Neural cell (in vitro differentiated cells): ENCODE measurements around the gene GBP5. TPM values are rescaled to one million over a fixed set of nuclear protein-coding genes. Genes with fewer than 3 reads are reported as not detected.

Experiments
- H2AFZ ChIP-seq: fragments of 200-600, 300-800 bp; sonication (generic), shearing (Covaris generic); 2 replicates; pipeline ENCODE4 v1.6.0; 2014; ENCODE audit warnings: low read depth, mild to moderate bottlenecking, antibody characterized with exemption, low read length, moderate library complexity
- H3F3A ChIP-seq: fragments of 200-600 bp; shearing (Covaris generic); 2 replicates; pipeline ENCODE4 v1.6.1; 2016; ENCODE audit warnings: mild to moderate bottlenecking, moderate library complexity, mixed read lengths, antibody characterized with exemption, low read length; ENCODE audit not compliant: insufficient read depth, poor library complexity, severe bottlenecking
- H3K27ac ChIP-seq: fragments of 200-600, 300-800 bp; sonication (generic), shearing (Covaris generic); 2 replicates; pipeline ENCODE4 v1.5.1; 2014; ENCODE audit warnings: mild to moderate bottlenecking, low read length, moderate library complexity
- H3K27me3 ChIP-seq: fragments of 300-800, 200-600 bp; sonication (generic), shearing (Covaris generic); 2 replicates; pipeline ENCODE4 v1.6.0; 2014; ENCODE audit warnings: mild to moderate bottlenecking, low read depth, low read length, moderate library complexity; ENCODE audit not compliant: insufficient read depth
- H3K36me3 ChIP-seq: fragments of 300-800, 200-600 bp; sonication (generic), shearing (Covaris generic); 2 replicates; pipeline ENCODE4 v1.5.1; 2014; ENCODE audit warnings: mild to moderate bottlenecking, antibody characterized with exemption, low read length, moderate library complexity; ENCODE audit not compliant: insufficient read depth
- H3K4me2 ChIP-seq: fragments of 300-800, 200-600 bp; sonication (generic), shearing (Covaris generic); 2 replicates; pipeline ENCODE4 v1.6.0; 2014; ENCODE audit warnings: mild to moderate bottlenecking, low read length
- H3K4me3 ChIP-seq: fragments of 300-800, 200-600 bp; sonication (generic), shearing (Covaris generic); 2 replicates; pipeline ENCODE4 v1.5.1; 2014; ENCODE audit warnings: mild to moderate bottlenecking, low read length, moderate library complexity
- H3K79me2 ChIP-seq: fragments of 200-600 bp; shearing (Covaris generic); replicated peaks from 2 replicates; pipeline ENCODE4 v1.6.0; 2014; ENCODE audit warnings: mild to moderate bottlenecking, low read length, moderate library complexity; ENCODE audit not compliant: insufficient read depth
- H3K9ac ChIP-seq: fragments of 300-800, 200-600 bp; sonication (generic), shearing (Covaris generic); 2 replicates; pipeline ENCODE4 v1.6.1; 2016; ENCODE audit warnings: mild to moderate bottlenecking, low read length, mixed read lengths
- H3K9me2 ChIP-seq: fragments of 200-600 bp; shearing (Covaris generic); 2 replicates; pipeline ENCODE4 v1.6.1; 2016; ENCODE audit warnings: mild to moderate bottlenecking, low read length, mixed read lengths; ENCODE audit not compliant: insufficient read depth
- H3K9me3 ChIP-seq: fragments of 200-600, 300-800 bp; sonication (generic), shearing (Covaris generic); 2 replicates; pipeline ENCODE4 v1.6.1; 2016; ENCODE audit warnings: mild to moderate bottlenecking, mixed run types, low read length, moderate library complexity, mixed read lengths
- H4K20me1 ChIP-seq: fragments of 200-600 bp; shearing (Covaris generic); 2 replicates; pipeline ENCODE4 v1.6.1; 2016; ENCODE audit warnings: mild to moderate bottlenecking, mixed run types; ENCODE audit not compliant: insufficient read depth
- EP300 ChIP-seq: fragments of 450-650 bp; conservative IDR thresholded peaks from 2 replicates; pipeline ENCODE4 v1.6.1; 2014; ENCODE audit warnings: antibody characterized with exemption, mild to moderate bottlenecking, moderate library complexity; ENCODE audit not compliant: poor library complexity, severe bottlenecking
- EZH2 ChIP-seq: fragments of 200-600, 300-800 bp; shearing (Covaris generic), sonication (generic); IDR thresholded peaks from 2 replicates; pipeline ENCODE4 v1.6.1; 2014; ENCODE audit warnings: antibody characterized with exemption, low read length, borderline replicate concordance, mild to moderate bottlenecking; ENCODE audit not compliant: insufficient read depth, poor library complexity, severe bottlenecking
- MXI1 ChIP-seq: fragments of 450-650 bp; conservative IDR thresholded peaks from 2 replicates; pipeline ENCODE4 v1.6.1; 2014; ENCODE audit warnings: antibody characterized with exemption, mild to moderate bottlenecking; ENCODE audit not compliant: poor library complexity, severe bottlenecking
- POLR2AphosphoS5 ChIP-seq: IDR thresholded peaks from 2 replicates; pipeline ENCODE4 v1.6.1; 2012
- RAD21 ChIP-seq: fragments of 450-650 bp; conservative IDR thresholded peaks from 2 replicates; pipeline ENCODE4 v1.6.1; 2014; ENCODE audit warnings: antibody characterized with exemption, mild to moderate bottlenecking, moderate library complexity
- SMC3 ChIP-seq: fragments of 450-650 bp; conservative IDR thresholded peaks from 2 replicates; pipeline ENCODE4 v1.6.1; 2014; ENCODE audit warnings: antibody characterized with exemption, mild to moderate bottlenecking, moderate library complexity; ENCODE audit not compliant: poor library complexity
- TAF1 ChIP-seq: IDR thresholded peaks from 2 replicates; pipeline ENCODE4 v1.6.1; 2012; ENCODE audit warnings: low read depth
- polyA plus RNA-seq: library from polyadenylated mRNA; depleted of rRNA; stranded (reverse); fragments of >200 nt; gene quantifications from 2 replicates; pipeline ENCODE4 v1.2.3, GENCODE V29; 2014
- TF ChIP-seq, protein P1 (sequence below): fragments of 450-650 bp; IDR thresholded peaks from 2 replicates; pipeline ENCODE4 v1.5.1; 2014; ENCODE audit warnings: antibody characterized with exemption, mild to moderate bottlenecking, moderate library complexity; ENCODE audit not compliant: poor library complexity, severe bottlenecking
- TF ChIP-seq, protein P2 (sequence below): IDR thresholded peaks from 2 replicates; pipeline ENCODE4 v1.6.1; 2012; ENCODE audit warnings: borderline replicate concordance

The GBP5 gene
- polyA plus RNA-seq, 1 donor from 2014 or later, result not detected

GRCh38 chr1:89309828-89310227, 37.2 kb upstream of the GBP5 start:
- H3K9me2 ChIP-seq, result no peaks in the 10 kb centered on the region
- H2AFZ ChIP-seq, result no peak overlapping the region
- H3K4me3 ChIP-seq, result no peak overlapping the region
- no peak overlapping the region for H3K27ac ChIP-seq
- no peak overlapping the region for H3K9ac ChIP-seq
- no peak for TF ChIP-seq TAF1
- no peak for TF ChIP-seq EZH2
- TF ChIP-seq, protein P1, sequence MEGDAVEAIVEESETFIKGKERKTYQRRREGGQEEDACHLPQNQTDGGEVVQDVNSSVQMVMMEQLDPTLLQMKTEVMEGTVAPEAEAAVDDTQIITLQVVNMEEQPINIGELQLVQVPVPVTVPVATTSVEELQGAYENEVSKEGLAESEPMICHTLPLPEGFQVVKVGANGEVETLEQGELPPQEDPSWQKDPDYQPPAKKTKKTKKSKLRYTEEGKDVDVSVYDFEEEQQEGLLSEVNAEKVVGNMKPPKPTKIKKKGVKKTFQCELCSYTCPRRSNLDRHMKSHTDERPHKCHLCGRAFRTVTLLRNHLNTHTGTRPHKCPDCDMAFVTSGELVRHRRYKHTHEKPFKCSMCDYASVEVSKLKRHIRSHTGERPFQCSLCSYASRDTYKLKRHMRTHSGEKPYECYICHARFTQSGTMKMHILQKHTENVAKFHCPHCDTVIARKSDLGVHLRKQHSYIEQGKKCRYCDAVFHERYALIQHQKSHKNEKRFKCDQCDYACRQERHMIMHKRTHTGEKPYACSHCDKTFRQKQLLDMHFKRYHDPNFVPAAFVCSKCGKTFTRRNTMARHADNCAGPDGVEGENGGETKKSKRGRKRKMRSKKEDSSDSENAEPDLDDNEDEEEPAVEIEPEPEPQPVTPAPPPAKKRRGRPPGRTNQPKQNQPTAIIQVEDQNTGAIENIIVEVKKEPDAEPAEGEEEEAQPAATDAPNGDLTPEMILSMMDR, result no peak
- no peak for TF ChIP-seq SMC3
- TF ChIP-seq, protein P2, sequence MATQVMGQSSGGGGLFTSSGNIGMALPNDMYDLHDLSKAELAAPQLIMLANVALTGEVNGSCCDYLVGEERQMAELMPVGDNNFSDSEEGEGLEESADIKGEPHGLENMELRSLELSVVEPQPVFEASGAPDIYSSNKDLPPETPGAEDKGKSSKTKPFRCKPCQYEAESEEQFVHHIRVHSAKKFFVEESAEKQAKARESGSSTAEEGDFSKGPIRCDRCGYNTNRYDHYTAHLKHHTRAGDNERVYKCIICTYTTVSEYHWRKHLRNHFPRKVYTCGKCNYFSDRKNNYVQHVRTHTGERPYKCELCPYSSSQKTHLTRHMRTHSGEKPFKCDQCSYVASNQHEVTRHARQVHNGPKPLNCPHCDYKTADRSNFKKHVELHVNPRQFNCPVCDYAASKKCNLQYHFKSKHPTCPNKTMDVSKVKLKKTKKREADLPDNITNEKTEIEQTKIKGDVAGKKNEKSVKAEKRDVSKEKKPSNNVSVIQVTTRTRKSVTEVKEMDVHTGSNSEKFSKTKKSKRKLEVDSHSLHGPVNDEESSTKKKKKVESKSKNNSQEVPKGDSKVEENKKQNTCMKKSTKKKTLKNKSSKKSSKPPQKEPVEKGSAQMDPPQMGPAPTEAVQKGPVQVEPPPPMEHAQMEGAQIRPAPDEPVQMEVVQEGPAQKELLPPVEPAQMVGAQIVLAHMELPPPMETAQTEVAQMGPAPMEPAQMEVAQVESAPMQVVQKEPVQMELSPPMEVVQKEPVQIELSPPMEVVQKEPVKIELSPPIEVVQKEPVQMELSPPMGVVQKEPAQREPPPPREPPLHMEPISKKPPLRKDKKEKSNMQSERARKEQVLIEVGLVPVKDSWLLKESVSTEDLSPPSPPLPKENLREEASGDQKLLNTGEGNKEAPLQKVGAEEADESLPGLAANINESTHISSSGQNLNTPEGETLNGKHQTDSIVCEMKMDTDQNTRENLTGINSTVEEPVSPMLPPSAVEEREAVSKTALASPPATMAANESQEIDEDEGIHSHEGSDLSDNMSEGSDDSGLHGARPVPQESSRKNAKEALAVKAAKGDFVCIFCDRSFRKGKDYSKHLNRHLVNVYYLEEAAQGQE, result no peak
- no peak for TF ChIP-seq RAD21
- no peak for TF ChIP-seq MXI1
- no peak for TF ChIP-seq EP300
- TF ChIP-seq POLR2AphosphoS5, result no peak
- H3K4me2 ChIP-seq, result no peak overlapping the region
- no peaks in the 10 kb centered on the region for H3K27me3 ChIP-seq
- no peaks in the 10 kb centered on the region for H4K20me1 ChIP-seq
- no peaks in the 10 kb centered on the region for H3K36me3 ChIP-seq
- H3K9me3 ChIP-seq, result no peaks in the 10 kb centered on the region
- no peaks in the 10 kb centered on the region for H3K79me2 ChIP-seq
- H3F3A ChIP-seq, result no peaks in the 10 kb centered on the region

DNA sequence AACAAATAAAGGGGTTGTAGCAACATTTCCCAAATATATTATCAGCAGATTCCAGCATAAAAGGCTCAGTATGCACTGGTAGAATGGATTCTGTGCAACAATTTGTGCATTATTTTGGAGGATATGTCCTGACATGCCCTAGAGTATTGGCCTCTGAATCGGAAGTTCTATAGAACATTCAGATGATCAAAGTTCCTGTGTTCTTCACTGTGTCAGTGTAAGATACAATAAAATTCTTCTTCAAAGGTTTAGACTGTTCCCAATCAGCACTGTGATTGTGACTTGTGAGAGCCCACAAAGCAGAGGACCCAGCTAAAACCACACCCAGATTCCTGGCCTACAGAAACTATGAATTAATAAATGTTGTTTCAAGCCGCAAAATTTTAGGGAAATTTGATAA, 33.6 kb upstream of the GBP5 start:
- Histone ChIP-seq H3K4me2 (no peak overlapping the region), H3F3A (no peaks in the 10 kb centered on the region), H4K20me1 (no peaks in the 10 kb centered on the region), H3K27ac (no peak overlapping the region), H3K79me2 (no peaks in the 10 kb centered on the region), H3K9me2 (no peaks in the 10 kb centered on the region), H3K9ac (no peak overlapping the region), H3K4me3 (no peak overlapping the region), H3K36me3 (no peaks in the 10 kb centered on the region), H2AFZ (no peak overlapping the region), H3K27me3 (no peaks in the 10 kb centered on the region), H3K9me3 (no peaks in the 10 kb centered on the region)
- TF ChIP-seq, protein P1, result no peak
- TF ChIP-seq SMC3 (no peak), POLR2AphosphoS5 (no peak), MXI1 (no peak), RAD21 (no peak), EZH2 (no peak), TAF1 (no peak), EP300 (no peak)
- TF ChIP-seq, protein P2, result no peak
